Measurements from ENCODE around the gene ANKS1A.

ANKS1A gene

GRCh38 chr6:35082046-35082732, 193.1 kb downstream of the ANKS1A start:
- TF ChIP-seq ZFX (IDR thresholded peaks at IDR 0.05) (no peak), CTCF (conservative IDR thresholded peaks at IDR 0.05) (no peak)
- H3K27ac ChIP-seq: no peak overlapping the region

GRCh38 chr6:35082733-35083403, 193.8 kb downstream of the ANKS1A start:
- TF ChIP-seq ZFX (IDR thresholded peaks at IDR 0.05) (no peak), CTCF (conservative IDR thresholded peaks at IDR 0.05) (no peak)
- no peak overlapping the region for H3K27ac ChIP-seq

DNA sequence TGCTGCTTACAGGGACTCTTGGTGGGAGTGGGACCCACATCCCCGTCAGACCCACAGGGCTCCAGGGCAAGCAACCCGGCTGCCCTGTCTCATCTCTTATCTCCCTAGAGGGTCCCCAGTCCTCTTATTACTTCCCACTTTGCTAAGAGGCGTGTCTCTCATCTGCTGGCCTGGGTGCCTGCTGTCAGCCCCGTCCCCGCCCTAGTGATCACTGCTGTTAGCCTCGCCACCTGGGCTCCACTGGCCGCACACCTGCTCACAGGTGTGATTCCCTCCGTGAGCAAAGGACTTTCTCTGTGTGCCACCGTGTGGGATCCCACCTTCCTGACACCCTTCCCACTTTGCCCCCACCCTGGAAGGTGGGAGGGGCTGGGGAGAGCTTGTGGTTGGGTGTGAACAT, 194.5 kb downstream of the ANKS1A start:
- TF ChIP-seq CTCF (conservative IDR thresholded peaks at IDR 0.05) (no peak), ZFX (IDR thresholded peaks at IDR 0.05) (no peak)
- no peak overlapping the region for H3K27ac ChIP-seq

- no peak for TF ChIP-seq CTCF (conservative IDR thresholded peaks at IDR 0.05)
- no peak for TF ChIP-seq ZFX (IDR thresholded peaks at IDR 0.05)
- no peak overlapping the region for H3K27ac ChIP-seq
Observed at GRCh38 chr6:35084041-35084491, 195.0 kb downstream of the ANKS1A start.

- no peak overlapping the region for H3K27ac ChIP-seq
- TF ChIP-seq CTCF (conservative IDR thresholded peaks at IDR 0.05) (no peak), ZFX (IDR thresholded peaks at IDR 0.05) (no peak)
Observed at GRCh38 chr6:35084511-35085203, 195.6 kb downstream of the ANKS1A start.

DNA sequence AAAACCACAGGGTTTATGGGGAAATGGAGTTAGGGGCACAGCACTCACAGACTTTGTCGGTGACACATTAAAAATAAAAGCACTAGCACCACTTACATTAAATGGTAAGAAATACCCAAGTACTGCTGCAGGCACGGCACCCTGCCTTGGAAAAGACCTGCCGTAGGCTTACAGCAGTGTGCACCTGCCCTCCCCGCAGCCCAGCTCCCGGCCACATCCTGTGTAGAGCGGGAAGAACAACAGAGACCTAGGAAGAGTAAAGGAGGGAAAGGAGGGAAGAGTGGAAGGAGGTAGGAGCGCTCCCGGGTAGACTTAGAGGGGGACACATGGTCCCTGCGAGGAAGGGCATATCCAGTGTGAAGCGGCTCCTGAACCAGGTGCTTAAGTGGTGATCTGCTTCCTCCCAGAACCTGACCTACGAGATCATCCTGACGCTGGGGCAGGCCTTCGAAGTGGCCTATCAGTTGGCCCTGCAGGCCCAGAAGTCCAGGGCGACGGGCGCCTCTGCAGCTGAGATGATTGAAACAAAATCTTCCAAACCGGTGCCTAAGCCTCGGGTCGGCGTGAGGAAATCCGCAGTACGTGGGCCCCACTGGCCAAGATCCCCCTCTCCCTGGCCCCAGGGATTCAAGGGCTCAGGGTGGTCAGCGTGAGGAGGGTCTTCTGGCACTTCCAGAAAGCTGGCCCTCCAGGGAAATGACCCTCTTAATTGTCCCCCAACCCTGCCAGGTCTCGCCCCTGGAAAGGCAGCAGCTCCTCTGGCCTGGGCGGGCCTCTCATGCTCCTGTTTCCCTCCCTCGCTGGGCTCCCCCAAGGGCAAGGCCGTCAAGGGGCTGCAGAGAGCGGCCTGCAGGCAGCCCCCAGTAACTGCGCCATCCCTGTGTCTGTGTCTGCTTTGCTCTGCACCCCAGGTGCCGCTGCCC, 196.6 kb downstream of the ANKS1A start:
- TF ChIP-seq ZFX (IDR thresholded peaks at IDR 0.05) (no peak), CTCF (conservative IDR thresholded peaks at IDR 0.05) (no peak)
- no peak overlapping the region for H3K27ac ChIP-seq

Data from C4-2B (cell line).